GM19463 (cell line): ENCODE data around the gene MAGEA2.
"Not testable (repeated sequence)": the region's sequence is repeated elsewhere in the genome, so short reads cannot be mapped to it uniquely, and the experiment has no call there.

Source experiments
- ATAC-seq: cut with Tn5 transposase; IDR thresholded peaks from one replicate; pipeline ENCODE4 v1.9.1; 2021; ENCODE audit warnings: mild to moderate bottlenecking, moderate library complexity; ENCODE audit not compliant: unreplicated experiment

Gene MAGEA2

GRCh38 chrX:152753686-152754650 is at the start of gene MAGEA2:
MAGEA2 (minus strand) TSS chrX:152753842; CDS start chrX:152751363, 2,479 bp downstream.
- not testable (repeated sequence) for ATAC-seq

- no peak for ATAC-seq
These were observed 45.3 kb upstream of the MAGEA2 start for GRCh38 chrX:152798945-152799344.

GRCh38 chrX:152787062-152787461 is 33.4 kb upstream of the MAGEA2 start:
- peak; percentile 93 for ATAC-seq

GRCh38 chrX:152769549-152770289 is 16.1 kb upstream of the MAGEA2 start, which contains the start of gene MAGEA6:
MAGEA6 (minus strand) TSS chrX:152769689; CDS start chrX:152767650, 2,039 bp downstream.
- not testable (repeated sequence) for ATAC-seq

GRCh38 chrX:152766562-152766961 is 12.9 kb upstream of the MAGEA2 start:
- ATAC-seq, result not testable (repeated sequence)

GRCh38 chrX:152761582-152761981 is 7.9 kb upstream of the MAGEA2 start:
- not testable (repeated sequence) for ATAC-seq

- ATAC-seq, result not testable (repeated sequence)
These were observed 5.9 kb upstream of the MAGEA2 start for GRCh38 chrX:152759544-152759943.

GRCh38 chrX:152758918-152759317 is 5.3 kb upstream of the MAGEA2 start, which contains the start of gene CSAG3:
CSAG3 (plus strand) TSS chrX:152759218.
- ATAC-seq, result not testable (repeated sequence)

GRCh38 chrX:152754871-152755270 is 1.2 kb upstream of the MAGEA2 start:
- ATAC-seq, result not testable (repeated sequence)

- ATAC-seq, result no peak
These were observed 15.1 kb downstream of the MAGEA2 start for GRCh38 chrX:152738560-152738959.

- not testable (repeated sequence) for ATAC-seq
These were observed 17.1 kb downstream of the MAGEA2 start for GRCh38 chrX:152736528-152736927.

GRCh38 chrX:152735860-152736511 is 17.7 kb downstream of the MAGEA2 start:
- no peak for ATAC-seq

GRCh38 chrX:152735101-152735500 is 18.5 kb downstream of the MAGEA2 start:
- no peak for ATAC-seq

GRCh38 chrX:152734143-152734858 is 19.3 kb downstream of the MAGEA2 start:
- ATAC-seq, result not testable (repeated sequence)

GRCh38 chrX:152733261-152733975 is 20.2 kb downstream of the MAGEA2 start, which contains the start of the genes CSAG1 and MAGEA12:
CSAG1 (minus strand) TSS chrX:152733721; CDS start chrX:152732460, 1,261 bp downstream.
MAGEA12 (plus strand) TSS chrX:152733757; CDS start chrX:152736162, 2,405 bp downstream.
- no peak for ATAC-seq

GRCh38 chrX:152725409-152725808 is 28.2 kb downstream of the MAGEA2 start:
- no peak for ATAC-seq

GRCh38 chrX:152713815-152714787 is 39.5 kb downstream of the MAGEA2 start, which contains the start of gene MAGEA2B:
MAGEA2B (plus strand) TSS chrX:152714628; CDS start chrX:152717107, 2,479 bp downstream.
- ATAC-seq, result not testable (repeated sequence)

GRCh38 chrX:152713195-152713594 is 40.4 kb downstream of the MAGEA2 start:
- not testable (repeated sequence) for ATAC-seq
